Measurements from ENCODE around the gene S100A8. TPM values are rescaled to one million over a fixed set of nuclear protein-coding genes. Genes with fewer than 3 reads are reported as not detected.
A peak's percentile ranks its signal among the peaks of the same experiment; 100 is the strongest.

The S100A8 gene
- total RNA-seq, 1 experiment from 2014 or later = 1.4 TPM

DNA sequence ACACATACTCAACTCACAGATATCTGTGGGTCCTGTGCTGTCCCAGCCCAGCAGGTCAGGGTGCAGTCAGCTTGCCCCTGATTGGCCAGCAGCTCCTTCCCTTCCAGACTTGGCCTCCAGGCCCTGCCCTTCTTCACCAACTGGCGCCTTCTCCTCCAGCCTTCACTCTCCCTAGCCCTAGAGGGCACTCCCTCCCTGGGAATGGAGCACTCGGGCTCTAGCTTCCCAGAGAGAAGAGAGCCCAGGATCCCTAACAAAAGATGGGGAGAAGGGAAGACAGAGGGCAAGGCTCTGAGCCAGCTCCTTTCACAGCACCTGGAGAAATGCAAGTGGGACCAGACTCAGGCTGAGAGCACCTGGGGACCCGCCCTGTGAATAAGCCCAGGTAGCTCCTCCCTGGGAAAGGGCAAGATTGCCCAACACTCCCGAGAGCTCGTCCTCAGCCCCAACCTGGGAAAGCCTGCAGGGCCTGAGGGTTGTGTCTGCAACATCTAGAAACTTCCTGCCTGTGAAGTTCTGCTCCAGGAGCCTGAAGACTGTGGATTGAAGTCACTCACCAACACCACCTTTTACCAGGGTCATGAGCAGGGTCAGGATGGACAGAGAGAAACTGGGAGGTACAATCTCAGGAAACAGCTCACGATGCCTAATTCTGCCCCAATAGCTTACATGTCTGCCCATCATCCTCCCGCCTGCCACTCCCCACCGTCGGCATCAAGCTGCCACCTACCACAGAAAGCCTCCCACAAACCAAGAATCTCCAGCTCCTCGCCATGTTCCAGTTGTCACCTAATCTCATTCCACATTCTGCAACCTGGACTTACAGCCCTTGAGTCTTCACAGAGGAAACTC is 42.1 kb downstream of the S100A8 start, which contains the start of gene PGLYRP4:
Gene PGLYRP4 (minus strand): TSS at position 331 of the 852 bp plus-strand sequence. CDS start 909 bp downstream, outside the sequence.
- POLR2A ChIA-PET = no interaction called here
- no peaks in the 10 kb centered on the region for H3K4me1 ChIP-seq (ENCODE audit: control insufficient read depth in 1 of 2, insufficient read depth in 2 of 2, low read length in 2 of 2)
- H3K27me3 ChIP-seq (ENCODE audit: insufficient read depth, low read length) = peaks cover 44% of the 10 kb centered on the region
- no peak within 1 kb of the TSS for H3K4me3 ChIP-seq (replicated peaks in 1 of 2; ENCODE audit: low read depth in 1 of 2, low read length in 2 of 2)
- H3K27ac ChIP-seq (ENCODE audit: low read depth, low read length) = no peak within 1 kb of the TSS
- DNase-seq (ENCODE audit: low read depth, low spot score) = peak; percentile 3
- no peak within 1 kb of the TSS for H3K4me2 ChIP-seq (ENCODE audit: low read length)
- peak; percentile 75 for ATAC-seq
- H3K9me3 ChIP-seq (ENCODE audit: control insufficient read depth in 1 of 2, insufficient read depth in 1 of 2, low read depth in 1 of 2, low read length in 2 of 2) = no peaks in the 10 kb centered on the region
- RAD21 ChIA-PET (ENCODE audit: low non-redundant PET in 1 of 2, low total read pairs in 2 of 2, uncharacterized antibody in 2 of 2, unreplicated experiment in 2 of 2) = no interaction called here
- no peaks in the 10 kb centered on the region for H3K9me2 ChIP-seq (ENCODE audit: insufficient read depth)
- H3K9ac ChIP-seq (ENCODE audit: low read length) = no peak within 1 kb of the TSS
- TF ChIP-seq ATF3 (IDR thresholded peaks at IDR 0.05) (no peak), SP1 (IDR thresholded peaks at IDR 0.05; ENCODE audit: low read depth) (no peak), ZNF274 (IDR thresholded peaks at IDR 0.05; ENCODE audit: low read depth, low read length) (no peak), FOSL1 (IDR thresholded peaks at IDR 0.05; ENCODE audit: low read depth) (no peak), REST (IDR thresholded peaks at IDR 0.05; ENCODE audit: low read depth) (no peak), ELF1 (IDR thresholded peaks at IDR 0.05; ENCODE audit: borderline replicate concordance, low read depth) (no peak), CEBPB (IDR thresholded peaks at IDR 0.05; ENCODE audit: low read depth) (no peak), TCF7L2 (IDR thresholded peaks at IDR 0.05; ENCODE audit: borderline replicate concordance, extremely low read depth, insufficient read depth, insufficient read length) (no peak), SIN3A (IDR thresholded peaks at IDR 0.05; ENCODE audit: low read depth) (no peak), CBX3 (IDR thresholded peaks at IDR 0.05; ENCODE audit: low read depth) (no peak), EGR1 (IDR thresholded peaks at IDR 0.05; ENCODE audit: low read depth) (no peak)
- TF ChIP-seq, protein P1, sequence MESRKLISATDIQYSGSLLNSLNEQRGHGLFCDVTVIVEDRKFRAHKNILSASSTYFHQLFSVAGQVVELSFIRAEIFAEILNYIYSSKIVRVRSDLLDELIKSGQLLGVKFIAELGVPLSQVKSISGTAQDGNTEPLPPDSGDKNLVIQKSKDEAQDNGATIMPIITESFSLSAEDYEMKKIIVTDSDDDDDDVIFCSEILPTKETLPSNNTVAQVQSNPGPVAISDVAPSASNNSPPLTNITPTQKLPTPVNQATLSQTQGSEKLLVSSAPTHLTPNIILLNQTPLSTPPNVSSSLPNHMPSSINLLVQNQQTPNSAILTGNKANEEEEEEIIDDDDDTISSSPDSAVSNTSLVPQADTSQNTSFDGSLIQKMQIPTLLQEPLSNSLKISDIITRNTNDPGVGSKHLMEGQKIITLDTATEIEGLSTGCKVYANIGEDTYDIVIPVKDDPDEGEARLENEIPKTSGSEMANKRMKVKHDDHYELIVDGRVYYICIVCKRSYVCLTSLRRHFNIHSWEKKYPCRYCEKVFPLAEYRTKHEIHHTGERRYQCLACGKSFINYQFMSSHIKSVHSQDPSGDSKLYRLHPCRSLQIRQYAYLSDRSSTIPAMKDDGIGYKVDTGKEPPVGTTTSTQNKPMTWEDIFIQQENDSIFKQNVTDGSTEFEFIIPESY (IDR thresholded peaks at IDR 0.05; ENCODE audit: extremely low read depth, insufficient replicate concordance, low read length) = no peak
- TF ChIP-seq, protein P2, sequence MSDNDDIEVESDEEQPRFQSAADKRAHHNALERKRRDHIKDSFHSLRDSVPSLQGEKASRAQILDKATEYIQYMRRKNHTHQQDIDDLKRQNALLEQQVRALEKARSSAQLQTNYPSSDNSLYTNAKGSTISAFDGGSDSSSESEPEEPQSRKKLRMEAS (IDR thresholded peaks at IDR 0.05) = no peak
- H3K36me3 ChIP-seq (ENCODE audit: control insufficient read depth in 1 of 2, insufficient read depth in 2 of 2, low read length in 2 of 2) = no peaks in the 10 kb centered on the region
- intact Hi-C loops (cut with micrococcal nuclease) = no loop called here
- no peak within 1 kb of the TSS for H2AFZ ChIP-seq (ENCODE audit: low read depth, low read length, poor library complexity, severe bottlenecking)
- H3K79me2 ChIP-seq (ENCODE audit: insufficient read depth, low read length) = no peaks in the 10 kb centered on the region
- H4K20me1 ChIP-seq (ENCODE audit: insufficient read depth) = no peaks in the 10 kb centered on the region
- no TSS peak for BruUV-seq (replicated peaks)
- CTCF ChIA-PET = interaction anchor here (1.4 kb wide), 1 partner anchor 146 kb away, joined by 3 read pairs; no protein-coding TSS in a partner anchor

All from HCT116 (cell line).